Activated T-helper 9 cell treated with anti-CD3 and anti-CD28 coated beads, Interleukin-2, amount 50 U/mL, for 16 hours (primary cell): ENCODE data around the gene FAM168A.

Experiments used
- DNase-seq: peaks from one replicate; pipeline ENCODE4 v3.0.0-alpha.2; 2020; ENCODE audit warnings: low read depth

FAM168A gene, protein sequence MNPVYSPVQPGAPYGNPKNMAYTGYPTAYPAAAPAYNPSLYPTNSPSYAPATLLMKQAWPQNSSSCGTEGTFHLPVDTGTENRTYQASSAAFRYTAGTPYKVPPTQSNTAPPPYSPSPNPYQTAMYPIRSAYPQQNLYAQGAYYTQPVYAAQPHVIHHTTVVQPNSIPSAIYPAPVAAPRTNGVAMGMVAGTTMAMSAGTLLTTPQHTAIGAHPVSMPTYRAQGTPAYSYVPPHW

DNA sequence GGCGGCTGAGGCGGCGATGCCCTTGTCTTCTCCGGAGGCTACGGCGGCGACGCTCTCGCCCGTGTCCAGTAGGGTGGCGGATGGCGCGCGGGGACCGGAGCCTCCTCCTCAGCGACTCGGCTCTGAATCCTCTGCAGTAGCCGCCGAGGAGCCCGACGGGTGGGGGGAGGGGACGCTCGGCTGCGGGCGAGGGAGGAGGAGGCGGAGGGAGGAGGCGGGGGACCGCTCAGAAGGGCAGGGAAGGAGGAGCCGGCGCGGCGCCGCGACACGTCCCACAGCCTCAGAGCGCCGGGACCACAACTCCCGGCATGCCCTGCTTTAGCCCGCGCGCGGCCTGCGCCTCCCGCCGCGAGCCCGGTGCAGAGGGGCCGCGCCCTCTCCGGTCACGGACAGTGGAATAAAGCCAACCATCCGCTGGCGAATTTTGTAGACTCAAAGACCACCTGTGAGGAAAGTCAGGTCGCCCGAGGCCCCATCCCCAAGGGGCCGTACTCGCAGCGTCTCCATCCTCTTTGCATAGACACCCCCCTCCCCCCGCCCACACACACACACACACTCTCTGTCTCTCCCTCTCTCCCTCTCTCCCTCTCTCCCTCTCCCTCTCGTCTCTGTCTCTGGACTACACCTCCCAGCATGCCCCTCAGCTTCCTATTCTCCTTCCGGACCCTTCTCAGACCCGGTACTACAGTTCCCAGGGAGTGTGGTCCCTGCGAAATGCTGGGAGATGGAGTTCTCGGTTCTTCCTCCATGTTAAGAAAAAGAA is at the start of gene FAM168A:
FAM168A (minus strand) TSS at position 157 of the 763 bp plus-strand sequence. CDS start 129,638 bp downstream, outside the sequence.
- peak; percentile 90 for DNase-seq

DNA sequence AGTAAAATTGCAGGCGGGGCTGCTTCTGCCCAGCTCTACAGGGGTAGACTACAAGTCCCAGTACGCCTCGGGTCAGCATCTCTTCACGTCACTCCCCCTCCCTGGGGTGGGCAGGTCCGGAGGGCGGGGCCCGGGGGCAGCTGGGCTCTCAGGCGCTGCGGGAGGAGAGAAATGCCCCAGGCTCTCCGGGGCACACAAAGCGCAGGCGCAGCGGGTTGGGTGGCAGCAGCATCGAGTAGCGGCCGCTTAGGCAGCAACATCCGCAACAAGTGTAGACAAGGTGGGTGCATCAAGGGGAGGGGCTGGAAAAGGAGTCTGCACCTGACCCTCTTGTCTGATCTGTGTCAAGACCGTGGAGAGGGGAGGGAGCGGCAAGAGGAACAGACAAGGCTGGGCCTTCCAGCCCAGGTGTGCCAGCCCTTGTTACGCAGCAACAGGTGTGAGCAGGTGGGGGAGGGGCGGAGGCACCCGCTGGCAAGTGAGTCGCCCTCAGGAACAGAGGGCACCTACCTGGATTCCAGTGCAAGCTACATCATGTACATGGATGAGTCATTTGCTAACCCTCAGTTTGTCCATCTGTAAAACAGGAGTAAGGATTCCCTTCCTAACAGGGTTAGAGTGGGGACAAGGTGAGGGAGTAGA is 49.7 kb upstream of the FAM168A start:
- peak; percentile 86 for DNase-seq

DNA sequence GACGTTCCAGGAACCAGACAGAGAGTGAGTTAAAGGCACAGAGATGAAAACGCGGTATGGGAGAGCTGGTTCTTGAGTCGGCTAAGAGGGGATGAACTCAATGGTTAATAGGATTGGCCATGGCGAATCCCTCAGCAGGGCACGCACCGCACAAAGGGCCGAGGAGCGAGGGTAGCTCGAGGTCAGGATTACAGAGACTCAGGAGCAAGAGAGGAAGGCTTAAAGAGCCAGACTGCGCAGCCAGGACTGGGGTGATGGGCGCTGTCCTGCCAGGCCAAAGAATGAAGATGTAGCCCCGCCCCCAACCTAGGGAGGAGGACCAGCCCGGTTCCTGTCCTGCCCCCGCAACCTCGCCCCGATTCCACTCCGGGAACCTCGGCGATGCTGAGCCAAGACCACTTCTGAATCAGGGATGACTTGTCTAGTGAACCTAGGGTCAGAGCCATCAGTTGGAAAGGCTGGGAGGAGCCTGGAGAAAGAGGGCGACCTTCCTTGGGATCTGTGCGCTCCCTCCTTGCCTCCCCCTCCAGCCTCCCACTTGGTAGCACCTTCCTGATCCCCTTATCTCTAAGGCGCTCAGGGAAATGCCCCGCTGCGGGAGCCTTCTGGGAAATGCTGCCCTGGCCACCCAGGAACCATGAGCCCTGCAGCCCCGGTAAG is 48.2 kb upstream of the FAM168A start, which contains the start of gene PLEKHB1:
PLEKHB1 (plus strand) TSS at position 610 of the 660 bp plus-strand sequence; CDS start at position 638, 28 bp downstream.
- no peak for DNase-seq

DNA sequence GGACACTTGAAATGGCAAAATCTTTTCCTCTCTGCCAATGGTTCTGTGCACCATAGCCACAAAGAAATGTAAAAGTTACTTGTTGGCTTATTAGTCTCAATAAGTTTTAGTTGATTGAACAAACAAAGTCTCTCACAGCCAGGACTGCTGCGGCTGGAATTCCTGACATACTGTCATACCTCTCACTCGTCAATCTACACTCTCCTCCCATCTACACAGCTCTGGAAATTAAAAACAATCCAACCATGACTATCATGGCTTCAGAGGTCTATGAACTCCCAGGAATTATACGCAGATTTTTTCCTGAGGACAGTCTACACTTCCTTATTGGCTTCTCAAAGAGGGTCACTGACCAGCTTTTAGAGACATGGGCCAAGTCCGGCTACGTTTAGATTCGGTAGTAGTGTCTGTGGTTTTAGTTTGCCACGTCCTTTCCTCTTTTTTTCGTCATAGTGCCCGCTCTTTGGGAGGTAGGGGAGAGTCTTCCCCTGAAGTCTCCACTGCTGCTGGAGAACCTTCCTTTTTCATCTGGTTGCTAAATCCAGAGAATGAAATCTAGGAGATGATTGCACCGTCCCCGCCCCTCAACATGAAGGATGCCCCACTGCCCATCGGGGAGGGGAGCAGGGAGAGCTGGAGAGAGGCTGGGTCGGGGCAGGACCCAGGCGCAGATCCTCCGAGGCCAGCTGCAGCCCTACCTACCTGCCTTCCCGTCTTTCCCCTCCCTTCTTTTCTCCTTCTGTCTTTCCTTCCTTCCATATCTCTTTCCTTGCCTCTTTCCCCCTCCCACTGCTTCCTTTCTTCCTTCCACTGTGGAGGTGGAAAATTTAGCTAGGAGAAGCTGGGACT is 47.4 kb upstream of the FAM168A start:
- DNase-seq: no peak

DNA sequence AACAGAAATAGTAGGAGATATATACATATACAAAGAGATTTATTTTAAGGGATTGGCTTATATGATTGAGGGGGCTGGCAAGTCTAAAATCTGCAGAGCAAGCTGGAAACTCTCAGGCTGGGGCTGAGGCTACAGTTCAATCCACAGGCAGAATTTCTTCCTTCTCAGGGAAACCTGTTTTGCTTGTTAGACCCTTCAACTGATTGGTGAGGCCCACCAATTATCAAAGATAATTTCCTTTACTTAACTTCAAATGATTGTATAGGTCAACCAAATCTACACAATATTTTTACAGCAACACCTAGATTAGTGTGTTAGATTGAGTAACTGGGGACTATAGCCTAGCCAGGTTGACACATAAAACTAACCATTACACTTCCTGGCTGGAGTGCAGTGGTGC is 43.8 kb upstream of the FAM168A start:
- no peak for DNase-seq

DNA sequence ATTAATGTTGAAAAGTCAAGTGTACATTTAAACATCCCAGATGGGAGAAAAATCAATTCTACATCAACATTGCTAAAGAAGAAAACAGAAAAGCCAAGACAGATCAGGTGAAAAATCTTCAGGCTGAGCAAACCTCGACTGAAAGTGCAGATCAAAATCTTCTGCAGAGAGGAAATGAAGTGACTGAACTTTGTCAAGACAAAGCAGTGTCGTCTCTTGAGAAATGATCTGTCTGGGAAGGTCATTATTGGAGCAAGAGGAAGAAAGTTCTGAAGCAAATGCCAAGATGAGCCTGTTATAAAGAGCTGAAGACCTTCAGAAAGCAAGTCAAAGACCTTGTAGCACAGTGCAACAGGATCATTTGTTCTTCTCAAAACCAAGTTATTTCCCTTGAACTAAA is 42.7 kb upstream of the FAM168A start:
- DNase-seq: no peak

DNA sequence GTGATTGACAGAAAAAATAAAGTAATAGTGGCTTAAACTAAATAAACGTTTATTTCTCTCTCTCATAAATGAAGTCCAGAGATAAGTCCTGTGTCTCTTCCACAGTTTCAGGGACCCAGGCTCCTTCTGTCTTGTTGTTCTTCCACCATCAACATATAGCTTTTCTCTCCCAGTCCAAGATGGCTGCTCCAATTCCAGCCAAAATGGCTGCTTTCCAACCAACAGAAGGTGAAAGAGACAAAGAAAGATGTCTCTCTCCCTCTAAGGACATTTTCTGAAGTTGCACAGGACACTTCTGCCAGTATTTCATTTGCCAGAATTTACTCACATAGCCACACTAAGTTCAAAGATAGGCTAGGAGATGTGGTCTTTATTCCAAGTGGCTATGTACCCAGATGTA is 39.1 kb upstream of the FAM168A start:
- DNase-seq: no peak

DNA sequence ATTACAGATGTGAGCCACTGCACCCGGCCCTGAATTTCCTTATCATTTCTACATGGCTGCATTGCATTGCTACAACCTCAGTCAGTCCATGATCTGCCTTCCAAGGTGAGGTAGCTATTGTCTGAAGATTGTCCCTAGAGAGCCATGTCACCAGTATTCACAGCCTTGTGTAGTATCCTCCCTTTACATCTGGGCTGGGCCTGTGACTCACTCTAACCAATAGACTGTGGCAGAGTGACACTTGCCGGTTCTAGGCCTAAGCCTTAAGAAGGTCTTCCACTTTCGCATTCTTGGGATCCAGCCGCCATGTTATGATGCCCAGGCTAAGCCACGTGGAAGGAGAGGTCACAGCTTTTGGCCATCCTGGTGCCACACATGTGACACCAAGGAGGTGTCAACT is 38.3 kb upstream of the FAM168A start:
- DNase-seq: no peak

DNA sequence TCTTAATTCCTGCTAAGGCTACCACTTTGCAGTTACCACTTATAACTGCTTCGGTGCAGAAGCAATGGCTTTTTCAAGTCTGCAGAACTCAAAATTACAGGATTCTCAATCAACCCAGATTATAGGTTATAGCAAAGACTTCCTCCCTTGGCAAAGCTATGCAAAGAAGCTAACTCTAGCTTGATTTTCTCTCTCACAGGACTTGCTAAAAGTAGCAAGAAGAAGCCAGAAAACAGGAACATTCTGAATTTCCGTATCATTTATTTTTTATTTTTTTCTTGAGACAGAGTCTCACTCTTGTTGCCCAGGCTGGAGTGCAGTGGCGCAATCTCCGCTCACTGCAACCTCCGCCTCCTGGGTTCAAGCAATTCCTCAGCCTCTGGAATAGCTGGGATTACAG is 37.8 kb upstream of the FAM168A start:
- no peak for DNase-seq

DNA sequence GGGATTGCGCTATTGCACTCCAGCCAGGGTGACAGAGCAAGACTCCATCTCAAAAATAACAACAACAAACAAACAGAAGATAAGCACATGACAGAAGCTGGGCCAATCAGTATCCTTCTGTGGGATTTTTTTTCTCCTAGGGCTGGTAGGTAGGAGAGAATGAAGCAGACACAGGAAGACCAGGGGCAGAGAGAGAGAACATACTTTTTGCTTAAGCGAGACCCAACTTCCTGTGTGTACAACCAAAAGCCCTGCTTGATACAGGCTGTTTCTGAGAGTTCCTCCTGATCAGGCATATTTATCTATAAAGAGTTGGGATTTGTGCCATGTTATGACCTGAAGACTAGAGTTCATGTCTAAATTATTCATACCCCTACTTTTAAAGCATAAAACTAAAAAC is 36.1 kb upstream of the FAM168A start:
- DNase-seq: no peak

DNA sequence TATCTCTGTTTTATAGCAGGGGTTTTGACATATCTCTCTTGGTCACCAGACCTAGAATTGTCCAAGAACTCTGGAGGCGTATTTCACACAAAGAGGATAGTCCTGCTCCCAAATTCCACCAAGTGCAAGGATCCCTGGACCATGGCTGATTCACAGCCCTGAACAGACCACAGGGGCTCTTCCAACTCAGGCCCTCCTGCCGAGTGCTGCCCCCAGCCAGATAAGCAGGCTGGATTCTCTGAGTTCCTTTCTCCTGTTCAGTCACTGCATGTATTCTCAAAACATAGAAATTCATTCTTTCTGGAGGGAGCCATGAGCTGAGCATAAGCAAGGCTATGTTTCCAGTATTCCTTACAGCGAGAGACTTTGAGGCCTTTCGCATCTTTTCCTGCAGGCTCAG is 35.1 kb upstream of the FAM168A start:
- DNase-seq: no peak

DNA sequence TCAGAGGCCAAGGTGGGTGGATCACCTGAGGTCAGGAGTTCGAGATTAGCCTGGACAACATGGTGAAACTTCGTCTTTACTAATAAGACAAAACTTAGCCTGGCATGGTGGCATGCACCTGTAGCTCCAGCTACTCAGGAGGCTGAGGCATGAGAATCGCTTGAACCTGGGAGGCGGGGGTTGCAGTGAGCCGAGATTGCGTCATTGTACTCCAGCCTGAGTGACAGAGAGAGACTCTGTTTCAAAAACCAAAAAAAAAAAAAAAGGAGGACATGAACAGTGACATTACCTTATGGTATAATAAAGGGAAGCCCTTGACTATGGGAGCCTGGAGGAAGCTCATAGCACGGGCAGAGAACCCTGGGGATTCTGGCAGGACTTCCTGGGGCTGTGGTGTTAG is 32.0 kb upstream of the FAM168A start:
- DNase-seq: no peak

DNA sequence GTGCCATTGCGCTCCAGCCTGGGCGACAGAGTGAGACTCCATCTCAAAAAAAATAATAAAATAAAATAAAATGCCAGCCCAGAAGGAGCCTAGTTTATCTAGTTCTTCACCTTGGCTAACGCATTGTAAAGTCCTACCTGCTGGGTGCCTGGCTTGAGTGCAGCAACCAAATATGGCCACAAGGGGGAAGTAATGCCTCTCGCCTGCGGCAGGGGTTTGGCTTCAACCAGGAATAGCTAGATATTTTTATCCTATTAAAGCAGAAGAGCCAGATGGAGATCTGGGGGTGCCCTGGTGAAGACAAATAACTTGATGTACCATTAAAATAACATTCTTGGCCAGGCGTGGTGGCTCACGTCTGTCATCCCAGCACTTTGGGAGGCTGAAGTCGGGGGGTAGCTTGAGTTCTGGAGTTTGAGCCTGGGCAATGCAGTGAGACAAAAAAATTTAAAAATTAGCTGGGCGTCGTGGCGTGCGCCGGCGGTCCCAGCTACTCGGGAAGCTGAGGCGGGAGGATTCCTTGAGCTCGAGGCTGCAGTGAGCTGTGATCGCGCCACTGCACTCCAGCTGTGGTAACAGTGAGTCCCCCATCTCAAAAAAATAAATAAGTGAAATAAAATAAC is 27.9 kb upstream of the FAM168A start:
- DNase-seq: peak; percentile 33

DNA sequence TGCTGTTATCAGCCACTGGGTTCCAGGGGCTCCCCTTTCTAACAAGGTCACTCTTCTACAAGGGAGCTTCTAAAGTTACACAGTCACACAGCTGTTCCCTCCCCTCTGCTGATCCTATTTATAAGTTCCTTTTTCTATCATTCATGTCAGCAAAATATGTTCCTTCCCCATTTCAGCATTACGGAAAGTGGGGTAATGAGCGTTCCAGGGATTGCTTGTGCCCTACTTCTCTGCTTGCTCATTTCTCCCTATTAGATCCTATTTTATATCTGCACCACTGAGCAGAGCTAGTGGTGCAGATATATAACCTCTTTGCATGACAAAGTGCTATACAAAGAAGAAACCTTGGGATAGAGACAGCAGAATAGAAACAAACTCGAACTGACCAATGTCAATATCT is 25.8 kb upstream of the FAM168A start:
- no peak for DNase-seq

DNA sequence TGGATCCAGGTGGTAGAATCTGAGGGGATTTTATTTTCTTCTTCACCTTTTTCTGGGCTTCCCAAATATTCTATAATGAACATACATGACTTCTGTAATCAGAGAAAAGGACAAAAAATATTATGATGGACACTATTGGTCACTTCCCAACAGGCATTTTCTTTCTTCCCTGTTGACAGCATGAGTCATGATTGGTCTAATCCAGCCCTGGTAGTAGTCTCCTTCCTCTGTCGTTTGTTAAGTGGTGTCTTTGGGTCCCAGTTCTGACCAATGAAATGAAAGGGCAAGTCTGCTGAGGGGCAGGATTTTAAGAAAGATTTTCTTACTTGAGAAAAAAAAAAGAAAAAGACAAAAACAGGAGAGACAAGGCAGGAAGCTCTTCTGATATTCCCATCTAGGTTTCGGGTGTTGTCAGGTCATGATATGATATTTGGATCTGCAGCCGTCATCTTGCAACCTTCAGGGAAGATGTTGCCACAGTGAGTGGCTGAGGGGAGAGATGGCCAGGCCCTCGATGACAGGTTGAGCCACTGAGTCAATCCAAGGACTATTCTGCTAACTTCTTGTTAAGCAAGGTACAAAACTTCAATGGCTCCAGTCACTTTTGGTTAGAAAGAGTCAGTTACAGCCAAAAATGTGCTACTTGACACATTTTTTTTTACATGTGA is 25.1 kb upstream of the FAM168A start:
- no peak for DNase-seq

DNA sequence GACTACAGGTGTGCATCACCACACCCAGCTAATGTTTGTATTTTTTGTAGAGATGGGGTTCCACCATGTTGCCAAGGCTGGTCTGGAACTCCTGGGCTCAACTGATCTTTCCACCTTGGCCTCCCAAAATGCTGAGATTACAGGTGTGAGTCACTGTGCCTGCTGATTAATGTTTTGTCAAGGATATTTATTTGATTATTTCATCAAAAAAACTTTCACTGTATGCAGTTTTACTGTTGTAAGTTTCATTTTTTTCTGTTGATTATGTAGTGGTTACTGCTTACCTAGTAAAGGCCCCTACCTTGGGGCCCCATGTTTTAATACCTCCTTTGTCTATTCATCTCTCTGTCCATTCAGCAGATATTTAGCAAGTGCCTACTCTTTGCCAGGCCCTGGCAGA is 16.7 kb upstream of the FAM168A start:
- DNase-seq: no peak

DNA sequence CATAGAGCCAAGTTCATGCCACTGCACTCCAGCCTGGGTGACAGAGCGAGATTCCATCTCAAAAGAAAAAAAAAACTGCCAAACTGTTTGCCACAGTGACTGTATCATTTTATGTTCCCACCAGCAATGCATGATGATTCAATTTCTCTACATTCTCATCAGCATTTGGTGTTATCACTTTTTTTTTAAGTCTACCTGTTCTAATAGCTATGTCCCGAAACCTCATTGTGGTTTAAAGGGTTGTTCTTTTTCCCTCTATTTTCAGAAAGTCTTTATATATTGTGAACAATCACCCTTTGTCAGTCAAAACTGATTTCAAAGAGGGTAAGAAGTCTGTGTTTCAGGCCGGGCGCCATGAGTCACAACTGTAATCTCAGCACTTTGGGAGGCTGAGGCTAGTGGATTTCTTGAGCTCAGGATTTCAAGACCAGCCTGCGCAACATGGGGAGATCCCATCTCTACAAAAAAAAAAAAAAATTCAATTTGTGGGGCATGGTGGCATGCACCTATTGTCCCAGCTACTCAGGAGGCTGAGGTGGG is 14.8 kb upstream of the FAM168A start:
- no peak for DNase-seq

DNA sequence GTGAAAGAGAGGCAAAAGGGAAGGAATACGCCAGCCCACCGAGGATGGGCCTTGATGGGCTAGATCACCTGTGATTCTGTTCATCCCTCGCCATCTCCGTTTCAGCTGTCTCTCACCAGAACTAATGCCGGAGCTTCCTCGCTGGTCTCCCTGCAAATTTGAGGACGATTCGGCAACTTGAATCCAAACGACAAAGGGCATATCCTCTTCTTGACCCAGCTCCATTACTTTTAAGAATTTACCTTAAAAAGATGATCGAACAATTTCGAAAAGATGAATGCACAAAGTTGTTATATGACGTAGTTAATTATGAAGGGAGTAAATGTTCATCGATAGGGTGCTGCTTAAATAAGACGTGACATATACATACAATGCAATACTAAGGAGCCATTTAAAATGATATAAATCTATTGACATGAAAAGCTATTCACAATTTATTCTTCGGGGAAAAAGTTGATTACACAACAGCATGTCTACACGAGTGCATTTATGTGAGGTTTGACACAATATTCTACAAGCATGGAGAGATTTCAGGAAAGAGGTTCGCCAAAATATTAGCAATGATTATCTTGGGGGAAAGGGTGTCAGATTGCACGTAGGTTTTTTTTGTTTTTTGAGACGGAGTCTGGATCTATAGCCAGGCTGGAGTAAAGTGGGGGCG is 937 bp upstream of the FAM168A start:
- DNase-seq: no peak

DNA sequence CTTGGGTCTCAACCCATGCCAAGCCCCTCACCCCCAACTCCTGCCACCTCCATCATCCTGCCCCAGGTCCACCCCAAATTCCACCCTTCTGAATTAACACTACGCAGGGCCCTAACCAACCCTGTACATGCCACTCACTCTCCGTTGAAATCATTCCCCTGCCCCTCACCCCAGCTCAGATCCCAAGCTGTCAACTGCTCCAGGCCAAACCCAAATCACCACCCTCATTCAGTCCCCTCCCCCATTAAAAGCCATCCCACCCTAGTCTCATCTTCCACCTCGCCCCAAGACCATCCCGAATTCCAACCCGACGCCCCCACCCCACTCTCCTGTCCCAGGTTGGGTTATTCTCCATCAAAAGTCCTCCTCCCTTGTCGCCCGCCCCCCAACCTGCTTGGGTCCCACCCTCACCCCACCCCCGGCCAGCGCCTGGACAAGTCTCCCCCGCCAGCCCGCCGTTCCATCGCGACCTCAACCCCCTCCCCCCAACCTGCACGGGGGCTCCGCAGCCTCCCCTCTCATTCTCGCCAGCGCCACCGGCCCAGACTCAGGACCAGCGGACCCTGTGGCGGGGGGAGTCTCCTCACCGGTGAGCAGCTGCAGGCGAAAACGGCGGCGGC is 466 bp downstream of the FAM168A start:
- no peak for DNase-seq
